OCI-LY3 (cell line): ENCODE data around the gene MED27.

Experiments used
- CTCF ChIP-seq: fragments of 200-600, 300-600 bp; sonication (generic); IDR thresholded peaks from 2 replicates; pipeline ENCODE4 v1.5.1; 2014; ENCODE audit warnings: antibody characterized with exemption, low read length, low read depth
- EZH2phosphoT487 ChIP-seq: fragments of 200-600 bp; shearing (Covaris generic); IDR thresholded peaks from 2 replicates; pipeline ENCODE4 v1.6.1; 2018; ENCODE audit warnings: antibody characterized with exemption, mixed run types, low read depth

DNA sequence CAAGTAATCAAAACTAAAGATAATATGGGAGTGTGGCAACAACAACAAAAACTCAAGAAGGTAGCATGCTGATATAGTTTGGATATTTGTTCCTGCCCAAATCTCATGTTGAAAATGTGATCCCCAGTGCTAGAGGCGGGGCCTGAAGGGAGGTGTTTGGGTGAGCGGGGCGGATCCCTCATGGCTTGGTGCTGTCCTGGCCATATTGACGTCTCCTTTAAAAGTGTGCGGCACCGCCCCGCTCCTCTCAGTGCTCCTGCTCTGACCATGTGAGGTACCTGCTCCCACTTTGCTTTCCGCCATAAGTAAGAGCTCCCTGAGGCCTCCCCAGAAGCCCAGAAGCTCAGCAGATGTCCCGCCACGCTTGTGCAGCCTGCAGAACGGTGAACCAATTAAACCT is 25.6 kb downstream of the MED27 start:
- TF ChIP-seq CTCF (no peak), EZH2phosphoT487 (no peak)
